ENCODE data around the gene ITGA5.
"Not testable (repeated sequence)": the region's sequence is repeated elsewhere in the genome, so short reads cannot be mapped to it uniquely, and the experiment has no call there.

The ITGA5 gene

DNA sequence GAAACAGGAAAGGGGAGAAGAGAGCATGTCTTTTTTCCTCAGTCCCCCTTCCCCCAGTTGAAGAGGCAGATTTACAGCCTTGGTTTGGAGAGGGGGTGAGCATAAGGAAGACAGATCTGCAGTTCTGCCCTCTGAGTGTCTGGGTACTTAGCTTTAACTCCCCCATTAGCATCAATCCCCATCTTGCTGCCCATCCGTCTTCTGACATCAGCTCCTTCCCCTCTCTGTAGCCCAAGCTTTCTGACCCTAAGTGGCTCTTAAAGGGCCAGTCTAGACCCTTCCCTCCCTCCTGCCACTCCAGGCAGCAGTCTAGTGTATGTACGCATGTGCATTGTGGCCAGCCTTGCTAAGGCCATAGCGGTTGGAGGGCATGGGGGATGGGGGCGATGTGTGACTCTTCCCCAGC is 62.1 kb downstream of the ITGA5 start:
- no peak overlapping the region for H3K4me3 ChIP-seq (ENCODE audit: low read depth, low read length)
- TF ChIP-seq CTCF (IDR thresholded peaks at IDR 0.05; ENCODE audit: insufficient read depth, low read depth, low read length, missing control alignments) = no peak
- no peak for DNase-seq (ENCODE audit: low read depth)

- TF ChIP-seq CTCF (IDR thresholded peaks at IDR 0.05; ENCODE audit: insufficient read depth, low read depth, low read length, missing control alignments) = no peak
- no peak overlapping the region for H3K4me3 ChIP-seq (ENCODE audit: low read depth, low read length)
These were observed 62.8 kb downstream of the ITGA5 start for GRCh38 chr12:54356228-54356627.

DNA sequence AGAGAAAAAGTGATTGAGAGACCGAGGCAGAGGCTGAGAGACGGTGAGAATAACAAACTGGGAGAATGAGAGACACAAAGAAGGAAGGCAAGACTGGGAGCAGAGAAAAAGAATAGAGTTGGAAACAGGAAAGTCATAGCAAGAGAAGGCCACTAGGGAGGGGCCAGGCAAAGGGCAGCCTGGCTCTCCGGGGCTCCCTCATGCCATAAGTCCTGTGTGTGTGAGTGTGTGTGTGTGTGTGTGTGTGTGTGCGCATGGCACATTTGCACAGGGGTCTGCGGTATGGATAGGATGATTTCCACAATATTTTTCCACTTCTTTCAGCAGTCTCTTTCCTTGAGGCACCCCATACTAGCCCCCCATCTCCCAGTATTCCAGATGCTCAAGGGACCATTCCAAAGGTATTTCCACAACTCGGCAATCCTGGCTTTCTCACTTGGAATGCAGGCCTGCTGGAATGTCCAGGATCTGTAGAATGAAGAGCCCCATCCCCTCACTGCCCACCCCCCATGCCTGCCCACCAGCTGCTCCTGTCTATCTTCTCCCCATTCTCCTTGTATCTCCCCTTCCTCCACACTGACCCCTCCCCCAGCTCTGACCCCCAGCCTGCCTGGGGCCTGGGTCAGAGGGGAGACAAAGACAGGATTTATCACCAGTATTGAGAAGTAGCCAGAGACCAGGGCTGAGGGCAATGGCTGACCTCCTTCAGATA is 63.8 kb downstream of the ITGA5 start:
- no peak for DNase-seq (ENCODE audit: low read depth)
- TF ChIP-seq CTCF (IDR thresholded peaks at IDR 0.05; ENCODE audit: insufficient read depth, low read depth, low read length, missing control alignments) = no peak
- H3K4me3 ChIP-seq (ENCODE audit: low read depth, low read length) = no peak overlapping the region

More at GRCh38 chr12:54356228-54356627, 62.8 kb downstream of the ITGA5 start:
- no peak for DNase-seq (ENCODE audit: low read depth)

DNA sequence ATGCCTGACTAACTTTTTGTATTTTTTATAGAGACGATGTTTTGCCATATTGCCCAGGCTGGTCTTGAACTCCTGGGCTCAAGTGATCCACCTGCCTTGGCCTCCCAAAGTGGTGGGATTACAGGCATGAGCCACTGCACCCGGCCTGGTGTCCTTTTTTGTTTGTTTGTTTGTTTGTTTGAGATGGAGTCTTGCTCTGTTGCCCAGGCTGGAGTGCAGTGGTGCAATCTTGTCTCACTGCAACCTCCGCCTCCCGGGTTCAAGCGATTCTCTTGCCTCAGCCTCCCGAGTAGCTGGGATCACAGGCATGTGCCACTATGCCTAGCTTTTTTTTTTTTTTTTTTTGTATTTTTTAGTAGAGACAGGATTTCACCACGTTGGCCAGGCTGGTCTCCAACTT is 64.8 kb downstream of the ITGA5 start:
- not testable (repeated sequence) for DNase-seq (ENCODE audit: low read depth); H3K4me3 ChIP-seq (ENCODE audit: low read depth, low read length)

DNA sequence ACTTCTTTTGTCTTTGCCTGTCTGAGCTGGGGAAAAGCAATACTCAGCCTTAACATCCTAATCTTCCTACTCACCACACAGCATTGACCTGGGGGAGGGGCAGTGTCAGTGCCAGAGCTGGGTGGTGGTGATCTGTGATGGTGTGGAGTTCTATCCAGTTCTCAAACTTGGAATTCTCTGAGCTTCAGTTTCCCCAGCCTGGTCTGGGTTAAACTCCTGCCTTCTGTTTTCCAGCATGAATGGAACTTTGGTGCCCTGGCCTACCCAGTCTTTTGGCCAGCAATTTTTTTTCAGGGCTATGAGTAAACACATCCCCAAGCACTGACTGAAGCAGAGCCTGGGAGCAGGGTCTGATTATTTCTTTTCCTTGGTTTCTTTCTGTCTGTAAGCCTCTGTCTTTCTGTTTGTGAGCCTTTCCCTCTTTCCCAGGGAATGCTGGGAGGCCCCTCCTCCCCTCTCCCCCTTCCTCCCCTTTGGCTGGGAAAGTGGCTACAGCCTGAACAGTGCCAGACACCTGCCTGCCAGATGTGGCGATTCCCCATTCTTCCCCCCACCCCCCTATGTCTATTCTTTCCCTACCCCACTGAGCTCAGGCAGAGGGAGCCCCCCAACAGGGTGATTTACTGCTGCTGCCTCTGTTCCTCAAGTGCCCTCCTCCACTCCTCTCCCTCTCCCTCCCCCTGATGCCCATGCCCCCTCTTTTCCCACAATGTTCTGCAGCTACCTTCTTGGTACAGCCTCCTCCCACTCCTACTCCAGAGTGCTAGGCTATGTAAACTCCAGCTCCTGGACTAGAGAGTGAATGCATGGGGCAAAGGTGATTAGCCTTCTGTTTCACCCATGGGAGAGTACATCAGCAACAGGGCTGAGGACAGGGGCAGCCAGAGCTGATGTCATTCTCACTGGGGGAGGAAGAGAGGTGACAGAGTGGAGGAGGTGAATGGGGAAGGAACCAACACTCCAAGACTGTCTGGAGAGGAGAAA is 65.9 kb downstream of the ITGA5 start:
- no peak overlapping the region for H3K4me3 ChIP-seq (ENCODE audit: low read depth, low read length)
- TF ChIP-seq CTCF (IDR thresholded peaks at IDR 0.05; ENCODE audit: insufficient read depth, low read depth, low read length, missing control alignments) = no peak
- no peak for DNase-seq (ENCODE audit: low read depth)

GRCh38 chr12:54352022-54352531 is 67.0 kb downstream of the ITGA5 start:
- no peak for TF ChIP-seq CTCF (IDR thresholded peaks at IDR 0.05; ENCODE audit: insufficient read depth, low read depth, low read length, missing control alignments)
- DNase-seq (ENCODE audit: low read depth) = no peak
- H3K4me3 ChIP-seq (ENCODE audit: low read depth, low read length) = no peak overlapping the region

DNA sequence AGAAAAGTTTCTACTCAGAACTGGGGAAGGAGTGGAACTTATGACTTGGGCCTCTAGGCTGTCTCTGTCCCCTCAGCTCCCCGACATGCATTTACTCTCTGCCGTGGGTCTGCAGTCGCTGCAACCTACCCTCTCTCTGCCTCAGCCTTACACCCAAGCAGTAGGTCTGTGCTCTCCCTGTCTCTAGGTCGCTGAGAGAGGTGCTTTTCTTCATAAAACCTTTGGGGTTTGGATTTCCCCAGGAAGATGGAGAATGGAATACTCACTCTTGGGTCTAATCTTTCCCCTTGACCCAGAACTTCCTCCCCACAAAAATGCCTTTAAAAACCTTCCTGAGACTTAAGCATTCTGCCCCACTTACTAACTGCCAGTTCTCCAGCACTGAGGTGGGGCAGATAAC is 67.7 kb downstream of the ITGA5 start:
- no peak for DNase-seq (ENCODE audit: low read depth)
- no peak for TF ChIP-seq CTCF (IDR thresholded peaks at IDR 0.05; ENCODE audit: insufficient read depth, low read depth, low read length, missing control alignments)
- no peak overlapping the region for H3K4me3 ChIP-seq (ENCODE audit: low read depth, low read length)
